Left ventricle myocardium superior (tissue), 1 donor: ENCODE data around the gene ASB11. TPM values are rescaled to one million over a fixed set of nuclear protein-coding genes. Genes with fewer than 3 reads are reported as not detected.

Source experiments
- ATAC-seq: fragments of 200-7000 bp; cut with Tn5 transposase; one replicate; pipeline ENCODE4 v1.9.1; 2020; ENCODE audit warnings: mild to moderate bottlenecking, moderate library complexity
- DNase-seq: peaks from one replicate; pipeline ENCODE4 v3.0.0-alpha.2; 2020
- intact Hi-C: fragments of 100-400 bp; cut with micrococcal nuclease; formaldehyde crosslinking; loops from one replicate; pipeline ENCODE4 v1.11.0; 2022
- total RNA-seq: library from RNA; stranded (reverse); fragmentation: NEBNext Ultra II Directional; extraction: Animal tissue kit (Norgen Biotek cat#: 25700); gene quantifications from one replicate; pipeline ENCODE4 v1.2.1, GENCODE V29; 2021
- donor health status: DM: no; HTN: yes; CAD: no; lungs with severe emphysema.

Gene ASB11
- total RNA-seq, 1 donor from 2014 or later: 98.2 TPM

DNA sequence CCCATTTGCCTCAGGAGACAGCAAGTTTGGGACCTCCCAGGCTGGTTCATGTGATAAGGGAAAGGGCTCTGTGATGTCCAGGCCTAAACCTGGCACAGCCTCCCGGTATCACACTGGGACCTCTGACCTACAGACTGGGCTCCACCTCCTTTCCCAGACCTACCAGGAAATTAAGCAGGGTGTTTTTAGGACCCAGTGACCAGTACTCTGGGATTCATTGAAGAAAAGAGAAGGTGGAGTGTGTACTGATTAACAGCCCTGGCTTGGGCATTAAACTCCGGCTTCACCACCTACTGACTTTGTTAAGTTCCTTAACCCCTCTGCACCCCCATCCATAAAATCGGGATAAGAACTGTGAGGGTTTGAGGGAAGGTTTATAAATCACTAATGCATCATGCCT, 74.1 kb downstream of the ASB11 start:
- DNase-seq (no peak), ATAC-seq (no peak)
- intact Hi-C loops: no loop called here

DNA sequence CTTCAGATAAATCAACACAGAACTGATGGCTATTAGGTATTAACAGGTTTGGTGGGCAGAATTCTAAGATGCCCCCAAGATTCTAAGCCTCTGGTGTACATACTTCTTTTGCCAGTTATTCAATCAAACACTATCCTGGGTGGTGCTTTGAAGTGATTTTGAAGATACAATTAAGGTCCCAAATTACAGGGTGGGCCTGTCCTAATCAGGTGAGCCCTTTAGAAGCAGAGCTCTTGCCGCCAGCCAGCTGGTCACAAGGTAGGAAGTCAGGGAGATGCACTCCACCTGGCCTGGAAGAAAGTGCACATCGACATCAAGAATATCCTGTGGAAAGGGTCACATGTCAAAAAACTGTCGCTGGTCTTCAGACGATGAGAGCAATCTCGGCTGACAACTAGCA, 75.0 kb downstream of the ASB11 start:
- ATAC-seq: no peak
- intact Hi-C loops: no loop called here
- DNase-seq: no peak

DNA sequence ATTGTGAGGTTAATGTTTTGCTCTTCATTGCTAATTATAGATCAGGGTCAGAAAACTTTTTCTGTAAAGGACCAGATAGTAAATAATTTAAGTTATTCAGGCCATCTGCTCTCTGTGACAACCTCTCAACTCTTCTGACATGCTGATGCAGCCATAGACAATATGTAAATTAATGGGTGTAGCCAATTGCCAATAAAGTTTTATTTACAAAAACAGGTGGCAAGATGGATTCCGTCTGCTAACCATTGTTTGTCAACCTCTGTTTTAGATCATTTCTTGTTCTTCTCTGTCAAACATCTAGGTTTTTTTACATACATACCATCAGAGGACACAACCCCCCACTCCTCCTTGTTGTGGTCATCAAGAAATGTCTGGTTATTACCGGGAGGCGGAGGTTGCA, 79.3 kb downstream of the ASB11 start:
- DNase-seq (no peak), ATAC-seq (no peak)
- intact Hi-C loops: no loop called here

DNA sequence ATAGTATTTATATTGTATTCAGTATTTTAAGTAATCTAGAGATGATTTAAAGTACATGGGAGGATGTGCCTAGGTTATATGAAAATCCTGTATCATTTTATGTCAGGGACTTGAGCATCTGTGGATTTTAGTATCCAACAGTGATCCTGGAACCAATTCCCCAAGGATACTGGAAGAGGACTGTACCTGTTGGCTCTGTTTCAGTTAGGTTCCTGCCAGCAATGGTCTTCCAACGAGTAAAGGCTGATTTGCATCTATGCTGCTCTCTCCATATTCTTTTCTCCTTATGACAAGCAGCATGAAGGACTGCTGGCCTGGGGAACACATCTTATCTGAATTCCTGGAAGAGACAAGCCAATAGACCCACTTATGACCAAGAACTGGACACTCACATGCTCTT, 80.4 kb downstream of the ASB11 start:
- intact Hi-C loops: no loop called here
- ATAC-seq (no peak), DNase-seq (no peak)

DNA sequence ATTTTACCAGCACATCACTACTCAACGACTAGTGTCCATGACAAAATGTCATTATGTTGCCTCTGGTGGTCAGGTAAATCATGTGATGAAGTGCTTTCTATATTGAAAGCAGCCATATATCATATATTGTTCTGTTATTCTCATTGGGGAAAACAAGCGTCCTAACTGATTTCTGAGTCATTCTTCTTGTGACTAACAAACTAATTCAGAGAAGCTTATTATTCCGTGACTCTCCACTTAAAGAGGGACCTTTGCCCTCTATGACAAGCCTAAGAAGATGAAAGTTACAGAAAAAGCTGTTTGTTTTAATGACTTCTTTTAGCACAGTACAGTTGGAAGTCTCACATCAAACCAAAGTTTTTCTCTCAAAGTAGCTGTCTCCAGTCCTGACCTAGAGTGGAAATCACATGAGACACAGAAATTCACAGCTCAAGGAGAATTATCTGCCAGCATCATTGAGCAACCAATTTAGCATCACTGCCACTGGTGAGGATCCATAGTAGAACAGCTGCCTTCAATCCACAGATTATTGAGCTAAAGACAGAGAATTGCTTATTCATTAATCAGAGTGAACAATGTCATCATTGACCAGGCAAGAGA, 81.9 kb downstream of the ASB11 start:
- intact Hi-C loops: no loop called here
- ATAC-seq: no peak
- no peak for DNase-seq

Other genes with a start within 250 kb of the ASB11 start
- 0.55 TPM for gene ASB9, start 45.6 kb downstream of the ASB11 start, total RNA-seq
- gene PIGA, start 19.9 kb upstream of the ASB11 start, total RNA-seq: 3.7 TPM
- gene VEGFD, start 68.8 kb upstream of the ASB11 start, total RNA-seq: 12.4 TPM
- 12.0 TPM for gene PIR, start 177.7 kb upstream of the ASB11 start, total RNA-seq
- gene BMX, start 185.2 kb upstream of the ASB11 start, total RNA-seq: 1.5 TPM